Esophagus muscularis mucosa (tissue), 4 donors: Measurements from ENCODE around the gene ATF6. TPM values are rescaled to one million over a fixed set of nuclear protein-coding genes. Genes with fewer than 3 reads are reported as not detected.
A peak's percentile ranks its signal among the peaks of the same experiment; 100 is the strongest.

Source experiments
- DNase-seq: peaks from one replicate; pipeline ENCODE4 v3.0.0-alpha.2; 2017; ENCODE audit errors: extremely low spot score
- H3K27ac ChIP-seq, 4 donors: fragments of 200-600 bp; sonication (generic); replicated peaks in 1 of 4; 1 replicate in 3 of 4; 2 replicates in 1 of 4; pipeline ENCODE4 v1.5.1; 2016 to 2019; ENCODE audit warnings: mild to moderate bottlenecking in 1 of 4
- H3K27me3 ChIP-seq, 4 donors: fragments of 200-600 bp; sonication (generic); one replicate each; pipeline versions ENCODE4 v1.5.1 to v1.6.0; 2016 to 2019
- H3K36me3 ChIP-seq, 4 donors: fragments of 200-600 bp; sonication (generic); one replicate each; pipeline ENCODE4 v1.5.1; 2016 to 2019
- H3K4me1 ChIP-seq, 4 donors: fragments of 200-600 bp; sonication (generic); one replicate each; pipeline ENCODE4 v1.5.1; 2016 to 2019
- H3K4me3 ChIP-seq, 4 donors: fragments of 200-600 bp; sonication (generic); 1 replicate in 2 of 4; 2 replicates in 2 of 4; pipeline ENCODE4 v1.5.1; 2016 to 2019; ENCODE audit warnings: mild to moderate bottlenecking in 4 of 4, moderate library complexity in 1 of 4
- H3K9me3 ChIP-seq, 4 donors: fragments of 200-600 bp; sonication (generic); 1 replicate in 3 of 4; 2 replicates in 1 of 4; pipeline ENCODE4 v1.5.1; 2016 to 2019
- EP300 ChIP-seq: sonication (generic); formaldehyde crosslinking; IDR thresholded peaks from one replicate; pipeline ENCODE4 v1.6.1; 2017; ENCODE audit warnings: antibody characterized with exemption
- POLR2A ChIP-seq: fragments of 450-650 bp; IDR thresholded peaks from one replicate; pipeline ENCODE4 v1.6.1; 2017; ENCODE audit warnings: antibody characterized with exemption, moderate library complexity, mild to moderate bottlenecking, low read depth
- POLR2AphosphoS5 ChIP-seq, 2 donors: sonication (generic); formaldehyde crosslinking; IDR thresholded peaks; one replicate each; pipeline ENCODE4 v1.6.1; 2017; ENCODE audit warnings: antibody characterized with exemption in 2 of 2
- WGBS: methylation state at CpG from one replicate; pipeline ENCODE4 v1.1.5; 2018; 5-methylcytosine and 5-hydroxymethylcytosine counted together
- intact Hi-C: fragments of 100-400 bp; cut with DNase I; formaldehyde crosslinking; loops from one replicate; pipeline ENCODE4 v1.15.1; 2023
- total RNA-seq, 4 donors: library from RNA; depleted of rRNA; stranded (reverse); fragments of >200 nt; gene quantifications; one replicate each; pipeline versions ENCODE4 v1.1.0 to v1.2.1, GENCODE V29; 2016
- TF ChIP-seq, protein P1 (sequence below), 3 experiments: fragments of 200-600 bp in 2 of 3; fragments of 450-650 bp in 1 of 3; sonication (generic) in 2 of 3; IDR thresholded peaks; one replicate each; pipeline ENCODE4 v1.5.1; 2017 to 2019; ENCODE audit warnings: antibody characterized with exemption in 3 of 3, mild to moderate bottlenecking in 2 of 3, moderate library complexity in 1 of 3

ATF6 gene, protein sequence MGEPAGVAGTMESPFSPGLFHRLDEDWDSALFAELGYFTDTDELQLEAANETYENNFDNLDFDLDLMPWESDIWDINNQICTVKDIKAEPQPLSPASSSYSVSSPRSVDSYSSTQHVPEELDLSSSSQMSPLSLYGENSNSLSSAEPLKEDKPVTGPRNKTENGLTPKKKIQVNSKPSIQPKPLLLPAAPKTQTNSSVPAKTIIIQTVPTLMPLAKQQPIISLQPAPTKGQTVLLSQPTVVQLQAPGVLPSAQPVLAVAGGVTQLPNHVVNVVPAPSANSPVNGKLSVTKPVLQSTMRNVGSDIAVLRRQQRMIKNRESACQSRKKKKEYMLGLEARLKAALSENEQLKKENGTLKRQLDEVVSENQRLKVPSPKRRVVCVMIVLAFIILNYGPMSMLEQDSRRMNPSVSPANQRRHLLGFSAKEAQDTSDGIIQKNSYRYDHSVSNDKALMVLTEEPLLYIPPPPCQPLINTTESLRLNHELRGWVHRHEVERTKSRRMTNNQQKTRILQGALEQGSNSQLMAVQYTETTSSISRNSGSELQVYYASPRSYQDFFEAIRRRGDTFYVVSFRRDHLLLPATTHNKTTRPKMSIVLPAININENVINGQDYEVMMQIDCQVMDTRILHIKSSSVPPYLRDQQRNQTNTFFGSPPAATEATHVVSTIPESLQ
- total RNA-seq, result 10 to 100 TPM; 24.5 to 30.6 (median 27.4) TPM

DNA sequence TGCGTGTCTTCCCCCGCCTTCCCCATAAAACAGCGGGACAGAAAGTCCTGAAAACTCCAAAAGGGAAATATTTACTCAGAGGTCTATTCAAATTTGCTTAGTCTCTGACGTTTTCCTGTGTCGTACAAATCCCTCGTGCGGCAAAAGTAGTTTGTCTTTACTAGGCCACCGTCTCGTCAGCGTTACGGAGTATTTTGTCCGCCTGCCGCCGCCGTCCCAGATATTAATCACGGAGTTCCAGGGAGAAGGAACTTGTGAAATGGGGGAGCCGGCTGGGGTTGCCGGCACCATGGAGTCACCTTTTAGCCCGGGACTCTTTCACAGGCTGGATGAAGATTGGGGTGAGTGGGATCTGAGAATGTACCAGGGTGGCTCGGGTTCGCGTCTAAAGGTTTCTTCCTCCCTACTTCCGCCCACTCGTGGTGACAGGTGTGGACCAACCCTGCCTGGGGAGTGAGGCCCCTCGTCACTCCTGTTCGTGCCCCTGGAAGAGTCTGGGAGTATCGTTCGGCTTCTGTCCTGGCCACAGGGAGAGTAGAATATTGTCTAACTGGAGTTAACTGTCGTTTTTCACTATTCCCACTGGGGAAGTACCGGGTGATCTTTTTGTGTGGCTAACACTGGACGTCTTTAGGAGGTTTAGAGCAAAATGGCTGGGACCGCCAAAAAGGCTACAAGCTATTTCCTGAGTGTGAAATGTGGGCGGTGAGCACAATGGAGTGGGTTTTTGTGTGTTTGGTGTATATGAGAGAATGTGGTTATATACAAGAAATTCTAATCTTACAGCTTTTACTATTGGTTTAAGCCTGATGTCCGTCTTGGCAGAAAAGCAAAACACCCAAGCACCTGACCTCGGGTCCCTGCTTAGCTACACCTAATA is at the start of gene ATF6:
ATF6 (plus strand) TSS at position 219 of the 880 bp plus-strand sequence; CDS start at position 260, 41 bp downstream.
- Histone ChIP-seq H3K4me3 (peak within 1 kb of the TSS; percentile 76 to 94 (median 78)), H3K4me1 (peaks cover 30 to 49% (median 46%) of the 10 kb centered on the region in 4 donors), H3K27me3 (no peaks in the 10 kb centered on the region), H3K27ac (peak within 1 kb of the TSS; percentile 84 to 91 (median 90)), H3K36me3 (no peaks in the 10 kb centered on the region), H3K9me3 (no peaks in the 10 kb centered on the region)
- WGBS, result 0% methylated on average over 25 of the region's 35 CpGs
- intact Hi-C loops, result no loop called here
- TF ChIP-seq EP300, result peak; percentile 21
- peak; percentile 94 to 96 for TF ChIP-seq POLR2AphosphoS5 (IDR thresholded peaks at IDR 0.05)
- TF ChIP-seq, protein P1, sequence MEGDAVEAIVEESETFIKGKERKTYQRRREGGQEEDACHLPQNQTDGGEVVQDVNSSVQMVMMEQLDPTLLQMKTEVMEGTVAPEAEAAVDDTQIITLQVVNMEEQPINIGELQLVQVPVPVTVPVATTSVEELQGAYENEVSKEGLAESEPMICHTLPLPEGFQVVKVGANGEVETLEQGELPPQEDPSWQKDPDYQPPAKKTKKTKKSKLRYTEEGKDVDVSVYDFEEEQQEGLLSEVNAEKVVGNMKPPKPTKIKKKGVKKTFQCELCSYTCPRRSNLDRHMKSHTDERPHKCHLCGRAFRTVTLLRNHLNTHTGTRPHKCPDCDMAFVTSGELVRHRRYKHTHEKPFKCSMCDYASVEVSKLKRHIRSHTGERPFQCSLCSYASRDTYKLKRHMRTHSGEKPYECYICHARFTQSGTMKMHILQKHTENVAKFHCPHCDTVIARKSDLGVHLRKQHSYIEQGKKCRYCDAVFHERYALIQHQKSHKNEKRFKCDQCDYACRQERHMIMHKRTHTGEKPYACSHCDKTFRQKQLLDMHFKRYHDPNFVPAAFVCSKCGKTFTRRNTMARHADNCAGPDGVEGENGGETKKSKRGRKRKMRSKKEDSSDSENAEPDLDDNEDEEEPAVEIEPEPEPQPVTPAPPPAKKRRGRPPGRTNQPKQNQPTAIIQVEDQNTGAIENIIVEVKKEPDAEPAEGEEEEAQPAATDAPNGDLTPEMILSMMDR (IDR thresholded peaks at IDR 0.05), result peak in 1 of 3 experiments; percentile 38
- peak; percentile 49 for TF ChIP-seq POLR2A
- peak; percentile 97 for DNase-seq

DNA sequence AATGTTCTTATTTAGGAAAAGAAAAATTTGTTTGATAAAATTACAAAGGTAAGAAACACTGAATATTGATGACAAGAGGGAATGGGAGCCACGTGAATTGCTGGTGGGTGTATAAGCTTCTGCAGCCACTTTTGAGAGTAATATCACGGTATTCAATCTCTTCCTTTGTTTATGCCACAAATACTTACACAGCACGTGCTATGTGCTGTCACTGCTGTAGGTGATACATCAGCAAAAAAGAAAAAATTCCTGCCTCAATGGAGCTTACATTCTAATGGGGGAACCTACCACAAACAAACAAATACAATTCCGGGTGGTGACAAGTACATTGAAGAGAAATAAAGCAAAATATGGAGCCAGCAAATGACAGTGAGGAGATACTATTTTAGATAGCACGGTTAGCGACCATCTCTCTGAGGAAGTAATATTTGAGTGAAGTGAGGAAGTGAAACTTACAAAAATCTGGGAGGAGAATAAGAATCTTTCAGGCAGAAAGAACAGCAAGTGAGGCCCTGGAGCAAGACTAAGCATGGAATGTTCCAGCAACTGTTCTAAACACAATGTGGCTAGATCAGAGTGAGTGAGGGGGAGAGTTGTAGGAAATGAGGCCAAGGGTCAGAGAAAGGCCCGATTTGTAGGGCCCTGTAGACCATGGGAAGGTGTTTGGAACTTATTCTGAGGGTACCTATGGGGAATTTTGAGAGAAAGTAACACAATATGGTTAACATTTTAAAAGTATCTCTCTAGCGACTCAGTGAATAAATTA is 47.4 kb upstream of the ATF6 start:
- no peaks in the 10 kb centered on the region for H3K4me1 ChIP-seq
- intact Hi-C loops, result no loop called here
- H3K27ac ChIP-seq, result no peak overlapping the region
- H3K27me3 ChIP-seq, result peaks cover 0 to 20% (median 0%) of the 10 kb centered on the region in 4 donors
- no peaks in the 10 kb centered on the region for H3K9me3 ChIP-seq
- 60% methylated on average over 8 of the region's 8 CpGs for WGBS
- TF ChIP-seq, protein P1 (IDR thresholded peaks at IDR 0.05), result no peak
- TF ChIP-seq POLR2A, result no peak
- no peak for TF ChIP-seq POLR2AphosphoS5 (IDR thresholded peaks at IDR 0.05)
- no peak for TF ChIP-seq EP300
- no peak overlapping the region for H3K4me3 ChIP-seq
- H3K36me3 ChIP-seq, result no peaks in the 10 kb centered on the region
- DNase-seq, result no peak

DNA sequence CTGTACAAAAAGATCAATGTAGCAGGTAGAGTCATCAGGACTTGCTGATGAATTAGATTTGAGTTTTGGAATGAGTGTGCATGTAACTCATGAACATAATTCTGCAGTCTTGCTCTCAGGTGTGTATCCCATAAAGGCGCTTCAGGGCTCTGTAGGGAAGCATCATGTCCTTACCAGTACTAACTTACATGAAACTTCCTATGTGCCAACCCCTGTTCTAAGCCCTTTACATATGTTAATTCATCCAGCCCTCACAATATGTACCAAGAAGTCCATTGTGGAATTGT is 46.9 kb upstream of the ATF6 start:
- intact Hi-C loops, result no loop called here

DNA sequence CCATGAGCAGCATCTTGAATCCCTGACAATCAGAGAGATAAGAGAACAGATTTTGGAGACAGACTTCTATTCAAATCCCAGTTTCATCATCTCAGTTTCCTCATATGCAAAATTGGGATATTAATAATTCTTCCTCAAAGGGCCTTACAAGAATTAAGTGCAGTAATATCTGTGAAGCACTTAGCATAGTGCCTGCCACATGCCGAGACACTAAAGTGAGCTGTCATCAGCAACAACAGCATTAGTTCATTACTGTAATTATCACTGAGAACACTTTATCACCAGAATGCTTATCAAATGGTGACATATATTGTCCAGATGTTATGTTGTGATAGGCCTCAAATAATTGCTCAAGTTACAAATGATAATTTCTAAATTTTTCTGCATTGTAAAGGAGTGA is 45.7 kb upstream of the ATF6 start:
- Histone ChIP-seq H3K4me3 (no peak overlapping the region), H3K27ac (no peak overlapping the region), H3K36me3 (no peaks in the 10 kb centered on the region), H3K4me1 (peaks cover 0 to 6% (median 3%) of the 10 kb centered on the region in 4 donors), H3K9me3 (no peaks in the 10 kb centered on the region), H3K27me3 (peaks cover 0 to 20% (median under 1%) of the 10 kb centered on the region in 4 donors)
- no peak for TF ChIP-seq POLR2AphosphoS5 (IDR thresholded peaks at IDR 0.05)
- TF ChIP-seq POLR2A, result no peak
- no peak for TF ChIP-seq EP300
- TF ChIP-seq, protein P1 (IDR thresholded peaks at IDR 0.05), result no peak
- WGBS, result 90% methylated on average over 1 of the region's 1 CpG
- DNase-seq, result no peak
- intact Hi-C loops, result no loop called here

More for the DNA sequence above, 46.9 kb upstream of the ATF6 start:
- no peaks in the 10 kb centered on the region for H3K4me1 ChIP-seq
- TF ChIP-seq, protein P1 (IDR thresholded peaks at IDR 0.05), result no peak
- no peak for TF ChIP-seq POLR2AphosphoS5 (IDR thresholded peaks at IDR 0.05)
- H3K4me3 ChIP-seq, result no peak overlapping the region
- peaks cover 0 to 20% (median 0%) of the 10 kb centered on the region in 4 donors for H3K27me3 ChIP-seq
- H3K27ac ChIP-seq, result no peak overlapping the region
- no peak for DNase-seq
- no peaks in the 10 kb centered on the region for H3K36me3 ChIP-seq
- 100% methylated on average over 1 of the region's 1 CpG for WGBS
- H3K9me3 ChIP-seq, result no peaks in the 10 kb centered on the region
